Natural killer cell (primary cell): ENCODE measurements around the gene SPHK2. TPM values are rescaled to one million over a fixed set of nuclear protein-coding genes. Genes with fewer than 3 reads are reported as not detected.
"Not testable (repeated sequence)": the region's sequence is repeated elsewhere in the genome, so short reads cannot be mapped to it uniquely, and the experiment has no call there.

Source experiments
- ATAC-seq, 3 donors: fragments of 150-1000 bp in 2 of 3; fragments of 200-7000 bp in 1 of 3; cut with Tn5 transposase; 1 replicate in 1 of 3; 2 replicates in 2 of 3; pipeline ENCODE4 v1.10.0; 2021; ENCODE audit warnings: mild to moderate bottlenecking in 2 of 3, moderate library complexity in 2 of 3
- DNase-seq, 2 donors: peaks; one replicate each; pipeline versions ENCODE4 v3.0.0 to v3.0.0-alpha.2; 2013 to 2021; ENCODE audit warnings: mixed read lengths in 1 of 2
- H3K27ac ChIP-seq: one replicate; pipeline ENCODE4 v1.5.1; 2013; ENCODE audit warnings: mild to moderate bottlenecking, low read length
- H3K27me3 ChIP-seq: one replicate; pipeline ENCODE4 v1.6.1; 2013; ENCODE audit warnings: low read length; ENCODE audit not compliant: control insufficient read depth, insufficient read depth
- H3K36me3 ChIP-seq: one replicate; pipeline ENCODE4 v1.6.1; 2013; ENCODE audit warnings: low read length; ENCODE audit not compliant: control insufficient read depth, insufficient read depth
- H3K4me1 ChIP-seq: one replicate; pipeline ENCODE4 v1.6.1; 2013; ENCODE audit warnings: low read length; ENCODE audit not compliant: control insufficient read depth, insufficient read depth
- H3K4me3 ChIP-seq: one replicate; pipeline ENCODE4 v1.5.1; 2013; ENCODE audit warnings: low read length
- H3K9me3 ChIP-seq: one replicate; pipeline ENCODE4 v1.6.1; 2013; ENCODE audit warnings: low read length; ENCODE audit not compliant: control insufficient read depth, insufficient read depth
- H3K27ac Mint-ChIP-seq, 2 donors: one replicate each; pipeline ENCODE4 v1.8.0; 2022; ENCODE audit warnings: mild to moderate bottlenecking in 2 of 2, mixed read lengths in 2 of 2, moderate library complexity in 1 of 2
- H3K27me3 Mint-ChIP-seq, 2 donors: one replicate each; pipeline ENCODE4 v1.8.0; 2022; ENCODE audit warnings: low read depth in 2 of 2, mixed read lengths in 2 of 2
- H3K36me3 Mint-ChIP-seq: one replicate; pipeline ENCODE4 v1.8.0; 2022; ENCODE audit warnings: mixed read lengths
- H3K4me1 Mint-ChIP-seq, 2 donors: one replicate each; pipeline ENCODE4 v1.8.0; 2022; ENCODE audit warnings: mixed read lengths in 2 of 2
- H3K4me3 Mint-ChIP-seq: one replicate; pipeline ENCODE4 v1.8.0; 2022; ENCODE audit warnings: mild to moderate bottlenecking, moderate library complexity, mixed read lengths
- H3K9me3 Mint-ChIP-seq, 2 donors: one replicate each; pipeline ENCODE4 v1.8.0; 2022; ENCODE audit warnings: mixed read lengths in 2 of 2
- WGBS: methylation state at CpG from one replicate; pipeline ENCODE4 v1.1.7; 2013; ENCODE audit warnings: missing lambda C conversion rate; ENCODE audit not compliant: insufficient coverage; 5-methylcytosine and 5-hydroxymethylcytosine counted together
- intact Hi-C: fragments of 100-400 bp; cut with micrococcal nuclease; formaldehyde crosslinking; loops from one replicate; pipeline ENCODE4 v1.14.2; 2022
- total RNA-seq, 4 donors: library from RNA; stranded (reverse); fragments of 120-200 nt in 1 of 4; gene quantifications; one replicate each; pipeline versions ENCODE4 v1.2.3 to v1.2.4, GENCODE V29; 2013 to 2022
- TF ChIP-seq, protein P1 (sequence below): fragments of 200-600 bp; IDR thresholded peaks from one replicate; pipeline ENCODE4 v1.8.0; 2022; ENCODE audit warnings: antibody characterized with exemption

The SPHK2 gene
- total RNA-seq, 3 donors from 2014 or later (not counting 1 experiment from before 2014, with no cell fraction given), result 18.6 to 28.3 (median 23.2) TPM

DNA sequence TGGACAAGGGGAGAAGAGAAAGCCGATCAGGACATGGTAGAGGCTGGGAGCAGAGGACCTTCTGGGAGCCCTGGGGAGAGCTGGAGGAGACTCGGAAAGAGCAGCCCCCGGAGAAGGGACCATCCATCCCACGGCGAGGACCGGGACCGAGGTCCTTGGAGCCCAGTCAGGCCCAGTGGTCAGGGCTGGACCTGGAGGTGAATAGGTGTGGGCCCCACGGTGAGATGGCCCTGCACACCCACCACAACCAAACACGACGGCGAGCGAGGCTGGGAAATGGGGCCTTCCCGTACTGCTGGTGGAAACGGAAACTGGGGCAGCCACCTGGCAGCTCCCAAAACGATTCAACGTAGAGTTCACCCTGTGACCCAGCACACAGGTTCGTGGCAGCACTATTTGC lies 57.2 kb downstream of the SPHK2 start:
- no peaks in the 10 kb centered on the region for H3K9me3 ChIP-seq
- H3K9me3 Mint-ChIP-seq, result no peaks in the 10 kb centered on the region
- H3K4me1 Mint-ChIP-seq, result peaks cover 7 to 8% of the 10 kb centered on the region in 2 donors
- TF ChIP-seq, protein P1, sequence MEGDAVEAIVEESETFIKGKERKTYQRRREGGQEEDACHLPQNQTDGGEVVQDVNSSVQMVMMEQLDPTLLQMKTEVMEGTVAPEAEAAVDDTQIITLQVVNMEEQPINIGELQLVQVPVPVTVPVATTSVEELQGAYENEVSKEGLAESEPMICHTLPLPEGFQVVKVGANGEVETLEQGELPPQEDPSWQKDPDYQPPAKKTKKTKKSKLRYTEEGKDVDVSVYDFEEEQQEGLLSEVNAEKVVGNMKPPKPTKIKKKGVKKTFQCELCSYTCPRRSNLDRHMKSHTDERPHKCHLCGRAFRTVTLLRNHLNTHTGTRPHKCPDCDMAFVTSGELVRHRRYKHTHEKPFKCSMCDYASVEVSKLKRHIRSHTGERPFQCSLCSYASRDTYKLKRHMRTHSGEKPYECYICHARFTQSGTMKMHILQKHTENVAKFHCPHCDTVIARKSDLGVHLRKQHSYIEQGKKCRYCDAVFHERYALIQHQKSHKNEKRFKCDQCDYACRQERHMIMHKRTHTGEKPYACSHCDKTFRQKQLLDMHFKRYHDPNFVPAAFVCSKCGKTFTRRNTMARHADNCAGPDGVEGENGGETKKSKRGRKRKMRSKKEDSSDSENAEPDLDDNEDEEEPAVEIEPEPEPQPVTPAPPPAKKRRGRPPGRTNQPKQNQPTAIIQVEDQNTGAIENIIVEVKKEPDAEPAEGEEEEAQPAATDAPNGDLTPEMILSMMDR, result no peak
- H3K27me3 ChIP-seq, result no peaks in the 10 kb centered on the region
- WGBS, result 89% methylated on average over 17 of the region's 17 CpGs
- H3K27ac Mint-ChIP-seq, result no peak overlapping the region
- ATAC-seq (no peak), DNase-seq (no peak)
- peaks cover 14% of the 10 kb centered on the region for H3K4me1 ChIP-seq
- no peak overlapping the region for H3K4me3 Mint-ChIP-seq
- H3K27me3 Mint-ChIP-seq, result peaks cover 0 to 3% of the 10 kb centered on the region in 2 donors
- intact Hi-C loops, result loop anchor here (5.0 kb wide), 1 partner anchor 39 kb away; the partner anchor contains the start of gene DBP
- H3K36me3 Mint-ChIP-seq, result no peaks in the 10 kb centered on the region
- H3K27ac ChIP-seq, result no peak overlapping the region
- no peak overlapping the region for H3K4me3 ChIP-seq
- no peaks in the 10 kb centered on the region for H3K36me3 ChIP-seq

DNA sequence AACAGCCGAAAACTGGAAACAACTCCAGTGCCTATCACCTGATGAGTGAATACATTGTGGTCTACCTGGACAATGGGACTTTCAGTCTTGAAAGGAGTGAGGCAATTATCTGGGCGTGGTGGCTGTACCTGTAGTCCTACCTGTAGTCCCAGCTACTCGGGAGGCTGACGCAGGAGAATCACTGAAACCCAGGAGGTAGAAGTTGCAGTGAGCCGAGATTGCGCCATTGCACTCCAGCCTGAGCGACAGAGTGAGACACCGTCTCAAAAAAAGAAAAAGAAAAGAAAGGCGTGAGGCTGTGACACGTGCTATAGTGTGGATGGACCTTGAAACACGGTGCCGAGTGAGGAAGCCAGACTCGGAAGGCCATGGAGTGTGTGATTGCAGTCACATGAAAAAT lies 57.6 kb downstream of the SPHK2 start:
- Histone ChIP-seq H3K36me3 (no peaks in the 10 kb centered on the region), H3K27me3 (no peaks in the 10 kb centered on the region), H3K4me3 (no peak overlapping the region), H3K9me3 (no peaks in the 10 kb centered on the region), H3K27ac (no peak overlapping the region), H3K4me1 (peaks cover 14% of the 10 kb centered on the region)
- intact Hi-C loops, result loop anchor here (5.0 kb wide), 1 partner anchor 40 kb away; the partner anchor contains the start of gene DBP
- Mint-ChIP-seq H3K4me1 (peaks cover 7 to 8% of the 10 kb centered on the region in 2 donors), H3K27ac (no peak overlapping the region), H3K36me3 (no peaks in the 10 kb centered on the region), H3K4me3 (no peak overlapping the region), H3K9me3 (no peaks in the 10 kb centered on the region), H3K27me3 (peaks cover 0 to 3% of the 10 kb centered on the region in 2 donors)
- DNase-seq (no peak), ATAC-seq (no peak)
- WGBS, result 94% methylated on average over 13 of the region's 13 CpGs
- TF ChIP-seq, protein P1, result no peak

DNA sequence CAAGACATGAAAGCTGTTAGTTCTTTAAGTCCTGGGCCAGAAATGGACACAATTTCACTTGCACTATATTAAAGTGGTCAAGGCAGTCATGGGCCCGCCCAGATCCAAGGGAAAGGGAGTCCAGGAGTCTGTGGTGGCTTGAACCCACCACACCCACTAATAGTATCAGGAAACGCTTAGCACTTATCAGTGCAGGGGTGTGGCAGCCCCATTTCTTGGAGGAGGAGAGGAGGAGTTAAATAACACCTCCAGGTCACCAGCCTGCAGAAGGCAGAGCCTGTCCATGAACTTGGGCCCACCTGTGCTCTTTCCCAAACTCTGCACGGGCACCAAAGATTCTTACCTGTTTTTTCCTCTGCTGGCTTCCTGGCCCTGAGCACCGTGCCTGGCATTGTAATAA lies 58.9 kb downstream of the SPHK2 start:
- Histone ChIP-seq H3K27ac (no peak overlapping the region), H3K27me3 (no peaks in the 10 kb centered on the region), H3K9me3 (no peaks in the 10 kb centered on the region), H3K4me1 (peaks cover 14% of the 10 kb centered on the region), H3K36me3 (no peaks in the 10 kb centered on the region), H3K4me3 (no peak overlapping the region)
- Mint-ChIP-seq H3K27me3 (peaks cover 0 to 3% of the 10 kb centered on the region in 2 donors), H3K27ac (no peak overlapping the region), H3K4me1 (peaks cover 7 to 8% of the 10 kb centered on the region in 2 donors), H3K4me3 (no peak overlapping the region), H3K36me3 (no peaks in the 10 kb centered on the region), H3K9me3 (no peaks in the 10 kb centered on the region)
- DNase-seq (no peak), ATAC-seq (no peak)
- TF ChIP-seq, protein P1, result no peak
- WGBS, result 87% methylated on average over 2 of the region's 4 CpGs
- intact Hi-C loops, result loop anchor here (5.0 kb wide), 1 partner anchor 41 kb away; the partner anchor contains the start of gene DBP

DNA sequence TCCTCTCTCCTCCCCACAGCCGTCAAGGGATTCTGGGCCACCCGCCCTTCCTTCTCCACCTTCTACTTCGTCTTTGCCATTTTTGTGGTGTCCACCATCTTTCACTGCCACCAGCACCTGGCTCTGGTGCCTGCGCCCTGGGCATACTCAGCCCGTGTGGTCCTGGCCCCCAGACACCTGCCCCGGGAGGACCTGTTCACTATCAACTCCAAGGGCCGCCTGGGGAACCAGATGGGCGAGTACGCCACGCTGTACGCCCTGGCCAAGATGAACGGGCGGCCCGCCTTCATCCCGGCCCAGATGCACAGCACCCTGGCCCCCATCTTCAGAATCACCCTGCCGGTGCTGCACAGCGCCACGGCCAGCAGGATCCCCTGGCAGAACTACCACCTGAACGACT lies 60.7 kb downstream of the SPHK2 start:
- H3K4me3 ChIP-seq, H3K27ac Mint-ChIP-seq, H3K27ac ChIP-seq, H3K4me3 Mint-ChIP-seq, H3K36me3 ChIP-seq, H3K27me3 Mint-ChIP-seq, H3K27me3 ChIP-seq, ATAC-seq, H3K9me3 Mint-ChIP-seq, H3K36me3 Mint-ChIP-seq, intact Hi-C loops, DNase-seq, H3K9me3 ChIP-seq, H3K4me1 Mint-ChIP-seq: not testable (repeated sequence)
- 85% methylated on average over 19 of the region's 19 CpGs for WGBS
- peaks cover 14% of the 10 kb centered on the region for H3K4me1 ChIP-seq

Other genes starting within 250 kb of the SPHK2 start
- gene KDELR1, start 228.0 kb upstream of the SPHK2 start, total RNA-seq, result 10 to 100 TPM; 41.5 to 47.5 (median 46.0) TPM
- under 1 TPM; 0.05 to 0.28 (median 0.07) TPM for gene GRIN2D, start 225.8 kb upstream of the SPHK2 start, total RNA-seq
- gene GRWD1, start 173.5 kb upstream of the SPHK2 start, total RNA-seq, result 10 to 100 TPM; 14.2 to 29.0 (median 16.7) TPM
- 1 to 10 TPM in 1 of 3 donors, under 1 TPM in 2; 0.77 to 1.2 (median 0.85) TPM for gene KCNJ14, start 163.9 kb upstream of the SPHK2 start, total RNA-seq
- gene CYTH2, start 150.1 kb upstream of the SPHK2 start, total RNA-seq, result 10 to 100 TPM; 38.5 to 44.1 (median 39.2) TPM
- 1 to 10 TPM in 2 of 3 donors, under 1 TPM in 1; 0.64 to 2.9 (median 1.9) TPM for gene LMTK3, start 107.7 kb upstream of the SPHK2 start, total RNA-seq
- under 1 TPM in 1 of 3 donors, not detected in 2; 0.40 TPM for gene SULT2B1, start 67.3 kb upstream of the SPHK2 start, total RNA-seq
- not detected for gene SPACA4, start 12.8 kb upstream of the SPHK2 start, total RNA-seq
- gene FAM83E, start 4.4 kb upstream of the SPHK2 start, total RNA-seq, result 1 to 10 TPM in 2 of 3 donors, under 1 TPM in 1; 0.70 to 1.3 (median 1.1) TPM
- 1,000 to 10,000 TPM in 2 of 3 donors, 100 to 1,000 TPM in 1; 900 to 1,086 (median 1,066) TPM for gene RPL18, start 328 bp upstream of the SPHK2 start, total RNA-seq
- 10 to 100 TPM; 16.4 to 31.2 (median 24.3) TPM for gene DBP, start 17.9 kb downstream of the SPHK2 start, total RNA-seq
- gene CA11, start 26.7 kb downstream of the SPHK2 start, total RNA-seq, result 10 to 100 TPM in 2 of 3 donors, 1 to 10 TPM in 1; 9.2 to 11.9 (median 11.0) TPM
- 1 to 10 TPM; 1.3 to 3.4 (median 2.1) TPM for gene NTN5, start 53.5 kb downstream of the SPHK2 start, total RNA-seq
- gene FUT2, start 76.5 kb downstream of the SPHK2 start, total RNA-seq, result not detected
- 1 to 10 TPM in 1 of 3 donors, under 1 TPM in 2; 0.56 to 1.2 (median 0.98) TPM for gene MAMSTR, start 100.2 kb downstream of the SPHK2 start, total RNA-seq
- not detected for gene RASIP1, start 121.1 kb downstream of the SPHK2 start, total RNA-seq
- not detected for gene IZUMO1, start 127.4 kb downstream of the SPHK2 start, total RNA-seq
- gene FUT1, start 133.1 kb downstream of the SPHK2 start, total RNA-seq, result under 1 TPM in 1 of 3 donors, not detected in 2; 0.18 TPM
- not detected for gene FGF21, start 136.0 kb downstream of the SPHK2 start, total RNA-seq
- 10 to 100 TPM; 11.4 to 14.5 (median 12.1) TPM for gene BCAT2, start 191.5 kb downstream of the SPHK2 start, total RNA-seq
- under 1 TPM in 1 of 3 donors, not detected in 2; 0.75 TPM for gene HSD17B14, start 217.0 kb downstream of the SPHK2 start, total RNA-seq
- gene PLEKHA4, start 249.1 kb downstream of the SPHK2 start, total RNA-seq, result 1 to 10 TPM; 2.5 to 6.5 (median 5.2) TPM